GM12875 (cell line): Measurements from ENCODE around the gene GRID1.

Source experiments
- H3K4me3 ChIP-seq: one replicate; pipeline ENCODE4 v1.5.1; 2011; ENCODE audit warnings: low read depth, low read length, control low read depth
- TF ChIP-seq, protein P1 (sequence below): IDR thresholded peaks from 2 replicates; pipeline ENCODE4 v1.5.1; 2011; ENCODE audit warnings: low read depth, mild to moderate bottlenecking, control low read depth, inconsistent platforms, low read length, moderate library complexity, borderline replicate concordance; ENCODE audit not compliant: insufficient read depth

The GRID1 gene

DNA sequence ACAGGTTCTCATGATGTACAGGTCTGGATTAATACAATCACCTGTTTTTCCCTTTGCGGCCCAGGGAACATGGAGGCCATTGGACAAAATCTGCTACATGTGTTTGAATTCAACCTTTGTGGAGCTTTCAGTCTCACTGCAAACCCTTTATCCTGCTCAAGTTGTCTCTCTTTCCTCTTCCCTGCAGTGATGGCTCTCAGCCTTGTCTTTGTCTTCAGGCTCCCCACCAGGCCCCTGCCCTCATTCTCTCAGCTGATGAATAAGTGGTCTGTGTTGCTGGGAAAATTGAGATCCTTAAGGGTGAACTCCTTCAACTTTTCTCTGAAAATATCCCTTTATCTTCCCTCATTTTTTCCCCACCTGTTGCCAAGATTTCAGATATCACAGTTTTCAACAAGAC, 791.2 kb downstream of the GRID1 start:
- no peak overlapping the region for H3K4me3 ChIP-seq
- TF ChIP-seq, protein P1, sequence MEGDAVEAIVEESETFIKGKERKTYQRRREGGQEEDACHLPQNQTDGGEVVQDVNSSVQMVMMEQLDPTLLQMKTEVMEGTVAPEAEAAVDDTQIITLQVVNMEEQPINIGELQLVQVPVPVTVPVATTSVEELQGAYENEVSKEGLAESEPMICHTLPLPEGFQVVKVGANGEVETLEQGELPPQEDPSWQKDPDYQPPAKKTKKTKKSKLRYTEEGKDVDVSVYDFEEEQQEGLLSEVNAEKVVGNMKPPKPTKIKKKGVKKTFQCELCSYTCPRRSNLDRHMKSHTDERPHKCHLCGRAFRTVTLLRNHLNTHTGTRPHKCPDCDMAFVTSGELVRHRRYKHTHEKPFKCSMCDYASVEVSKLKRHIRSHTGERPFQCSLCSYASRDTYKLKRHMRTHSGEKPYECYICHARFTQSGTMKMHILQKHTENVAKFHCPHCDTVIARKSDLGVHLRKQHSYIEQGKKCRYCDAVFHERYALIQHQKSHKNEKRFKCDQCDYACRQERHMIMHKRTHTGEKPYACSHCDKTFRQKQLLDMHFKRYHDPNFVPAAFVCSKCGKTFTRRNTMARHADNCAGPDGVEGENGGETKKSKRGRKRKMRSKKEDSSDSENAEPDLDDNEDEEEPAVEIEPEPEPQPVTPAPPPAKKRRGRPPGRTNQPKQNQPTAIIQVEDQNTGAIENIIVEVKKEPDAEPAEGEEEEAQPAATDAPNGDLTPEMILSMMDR, result no peak

GRCh38 chr10:85570871-85571270, 795.7 kb downstream of the GRID1 start:
- TF ChIP-seq, protein P1, result no peak
- H3K4me3 ChIP-seq, result no peak overlapping the region

DNA sequence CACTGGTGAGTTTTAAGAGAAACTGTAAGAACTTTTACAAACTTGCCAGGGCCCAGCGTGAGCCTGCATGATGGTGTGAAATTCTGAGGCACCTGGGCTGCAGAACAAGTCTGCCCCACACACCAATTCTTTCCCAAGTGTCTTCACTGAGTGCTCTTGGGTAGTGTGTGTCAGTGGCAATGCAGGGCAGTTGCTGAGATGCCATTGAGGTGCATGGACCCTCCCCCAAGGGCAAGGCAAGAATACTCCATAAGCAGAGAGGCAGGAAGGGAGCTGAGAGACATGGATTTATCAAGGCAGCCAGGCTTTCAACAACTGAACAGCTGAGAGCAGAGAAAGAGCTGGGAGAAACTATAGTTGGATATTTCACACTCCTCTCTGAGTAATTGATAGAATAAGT, 801.2 kb downstream of the GRID1 start:
- no peak overlapping the region for H3K4me3 ChIP-seq
- TF ChIP-seq, protein P1, result no peak

- no peak overlapping the region for H3K4me3 ChIP-seq
- TF ChIP-seq, protein P1, result no peak
Measured at GRCh38 chr10:85558533-85558932, 808.1 kb downstream of the GRID1 start.

DNA sequence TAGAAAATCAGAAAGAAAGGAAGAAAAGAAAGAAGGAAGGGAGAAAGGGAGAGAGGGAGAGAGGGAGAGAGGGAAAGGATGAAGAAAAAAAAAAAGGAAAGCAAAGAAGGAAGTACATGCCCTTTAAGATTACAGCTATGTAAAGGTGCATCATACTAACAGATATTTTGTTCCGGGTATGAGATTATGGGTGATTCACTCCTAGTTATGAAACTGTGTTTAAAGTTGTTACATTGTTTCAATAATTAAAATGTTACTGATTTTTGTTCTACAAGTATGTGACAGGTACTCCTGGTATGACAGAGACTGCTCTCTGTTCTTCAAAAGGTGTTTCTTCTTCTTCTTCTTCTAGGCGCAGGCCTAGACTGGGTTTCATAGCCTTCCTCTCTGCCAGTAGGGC, 808.9 kb downstream of the GRID1 start:
- H3K4me3 ChIP-seq, result no peak overlapping the region
- TF ChIP-seq, protein P1, result no peak

DNA sequence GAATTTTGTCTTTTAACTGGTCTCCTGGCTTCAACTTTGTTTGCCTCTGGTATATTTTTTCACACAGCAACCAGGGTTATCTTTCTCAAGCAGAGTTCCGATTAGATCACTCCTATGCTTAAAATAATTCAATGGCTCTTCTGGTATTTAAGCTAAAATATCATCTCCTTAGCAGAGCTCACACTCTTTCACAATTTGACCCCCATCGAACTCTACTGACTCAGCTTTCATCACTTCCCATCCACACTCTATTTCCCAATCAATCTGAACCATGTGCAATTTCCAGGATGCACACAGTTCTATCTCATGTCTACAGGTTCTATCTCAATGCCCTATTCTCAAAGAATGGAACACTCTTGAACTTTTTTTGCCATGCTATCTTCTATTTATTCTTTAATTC, 809.5 kb downstream of the GRID1 start:
- H3K4me3 ChIP-seq, result no peak overlapping the region
- TF ChIP-seq, protein P1, result no peak
